ENCODE results near the gene AGR2.

GRCh38 chr7:16841681-16842080 lies 36.9 kb upstream of the AGR2 start:
- TF ChIP-seq, protein P1, sequence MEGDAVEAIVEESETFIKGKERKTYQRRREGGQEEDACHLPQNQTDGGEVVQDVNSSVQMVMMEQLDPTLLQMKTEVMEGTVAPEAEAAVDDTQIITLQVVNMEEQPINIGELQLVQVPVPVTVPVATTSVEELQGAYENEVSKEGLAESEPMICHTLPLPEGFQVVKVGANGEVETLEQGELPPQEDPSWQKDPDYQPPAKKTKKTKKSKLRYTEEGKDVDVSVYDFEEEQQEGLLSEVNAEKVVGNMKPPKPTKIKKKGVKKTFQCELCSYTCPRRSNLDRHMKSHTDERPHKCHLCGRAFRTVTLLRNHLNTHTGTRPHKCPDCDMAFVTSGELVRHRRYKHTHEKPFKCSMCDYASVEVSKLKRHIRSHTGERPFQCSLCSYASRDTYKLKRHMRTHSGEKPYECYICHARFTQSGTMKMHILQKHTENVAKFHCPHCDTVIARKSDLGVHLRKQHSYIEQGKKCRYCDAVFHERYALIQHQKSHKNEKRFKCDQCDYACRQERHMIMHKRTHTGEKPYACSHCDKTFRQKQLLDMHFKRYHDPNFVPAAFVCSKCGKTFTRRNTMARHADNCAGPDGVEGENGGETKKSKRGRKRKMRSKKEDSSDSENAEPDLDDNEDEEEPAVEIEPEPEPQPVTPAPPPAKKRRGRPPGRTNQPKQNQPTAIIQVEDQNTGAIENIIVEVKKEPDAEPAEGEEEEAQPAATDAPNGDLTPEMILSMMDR (IDR thresholded peaks at IDR 0.05; ENCODE audit: borderline replicate concordance, extremely low read depth, low read length, poor library complexity, severe bottlenecking), result no peak
- TF ChIP-seq EZH2 (IDR thresholded peaks at IDR 0.05; ENCODE audit: borderline replicate concordance, low read depth, low read length, severe bottlenecking), result no peak

Measured in DND-41 (cell line).